ACC112 (cell line): ENCODE results near the gene WSCD2.

Experiments used
- H2AFZ ChIP-seq: fragments of 200-600 bp; sonication (generic); one replicate; pipeline ENCODE4 v1.6.0; 2017; ENCODE audit warnings: antibody characterized with exemption, low read length; ENCODE audit not compliant: unreplicated experiment
- H3K27ac ChIP-seq: fragments of 200-600 bp; sonication (generic); 2 replicates; pipeline ENCODE4 v1.5.1; 2014; ENCODE audit warnings: low read depth, mild to moderate bottlenecking, antibody characterized with exemption, low read length, moderate library complexity
- H3K27me3 ChIP-seq: fragments of 200-600 bp; sonication (generic); 2 replicates; pipeline ENCODE4 v1.6.1; 2014; ENCODE audit warnings: mild to moderate bottlenecking, antibody characterized with exemption, low read length, moderate library complexity, mixed read lengths; ENCODE audit not compliant: insufficient read depth
- H3K36me3 ChIP-seq: fragments of 200-600 bp; sonication (generic); 2 replicates; pipeline ENCODE4 v1.6.1; 2016; ENCODE audit warnings: mild to moderate bottlenecking, antibody characterized with exemption, low read length, moderate library complexity, mixed read lengths; ENCODE audit not compliant: insufficient read depth
- H3K4me1 ChIP-seq: fragments of 200-600 bp; sonication (generic); one replicate; pipeline ENCODE4 v1.6.1; 2016; ENCODE audit warnings: low read length, mixed read lengths; ENCODE audit not compliant: insufficient read depth, unreplicated experiment, control insufficient read depth
- H3K4me3 ChIP-seq: fragments of 200-600 bp; sonication (generic); 2 replicates; pipeline ENCODE4 v1.5.1; 2014; ENCODE audit warnings: mild to moderate bottlenecking, low read depth, low read length
- H3K79me2 ChIP-seq: fragments of 200-600 bp; sonication (generic); one replicate; pipeline ENCODE4 v1.6.0; 2016; ENCODE audit warnings: low read length; ENCODE audit not compliant: control insufficient read depth, unreplicated experiment, insufficient read depth

The WSCD2 gene

DNA sequence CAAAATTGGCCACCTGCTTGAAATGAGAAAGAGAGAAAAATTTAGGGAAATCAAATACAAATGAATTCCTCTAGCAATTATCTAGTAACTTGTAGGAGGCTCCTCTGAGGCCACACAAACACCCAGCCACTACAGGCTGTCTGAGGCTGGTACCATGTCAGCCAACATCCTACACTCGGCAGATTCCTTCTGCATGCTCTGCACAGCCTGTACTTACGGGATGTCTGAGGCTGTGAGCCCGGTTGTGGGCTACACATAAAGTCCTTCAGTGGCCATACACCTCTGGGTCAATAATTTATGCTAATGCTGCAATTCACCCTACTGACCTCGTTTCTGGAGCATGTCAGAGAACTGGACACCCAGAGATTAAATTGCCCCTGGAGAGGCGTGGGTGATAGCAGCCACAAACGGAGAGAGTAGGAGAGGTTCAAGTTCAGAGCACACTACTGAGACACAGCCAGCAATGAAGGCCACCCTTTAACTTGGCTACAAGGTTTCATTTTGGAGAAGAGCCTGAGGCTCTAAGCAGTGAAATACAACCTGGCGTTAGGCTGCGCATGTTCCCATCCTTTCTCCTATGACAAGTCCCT, 28.9 kb downstream of the WSCD2 start:
- peaks cover 11% of the 10 kb centered on the region; the same call in 1 of the 2 replicates for H3K27me3 ChIP-seq
- no peaks in the 10 kb centered on the region for H3K36me3 ChIP-seq
- H3K27ac ChIP-seq: no peak overlapping the region
- H3K4me3 ChIP-seq: no peak overlapping the region
- H3K4me1 ChIP-seq: no peaks in the 10 kb centered on the region
- H2AFZ ChIP-seq: no peak overlapping the region
- H3K79me2 ChIP-seq: no peaks in the 10 kb centered on the region

DNA sequence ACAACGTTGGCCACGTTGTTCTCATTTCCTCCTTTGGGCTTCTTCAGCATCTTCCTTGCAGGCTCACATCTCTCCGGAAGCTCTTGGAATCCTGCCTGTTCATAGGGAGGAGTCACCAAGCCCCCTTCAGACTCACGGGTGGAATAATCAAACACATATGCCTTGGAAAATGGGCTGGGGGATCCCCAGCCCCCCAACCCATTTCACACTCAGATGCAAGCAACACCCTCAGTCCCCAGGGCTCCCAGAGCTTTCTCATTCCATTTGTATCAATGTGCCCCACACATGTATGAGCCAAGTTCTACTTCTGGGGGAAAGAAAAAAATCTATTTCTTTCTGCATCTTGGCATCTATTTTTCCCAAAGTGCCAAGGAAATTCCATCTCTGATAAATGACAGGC, 33.1 kb downstream of the WSCD2 start:
- H3K4me1 ChIP-seq: no peaks in the 10 kb centered on the region
- H3K27me3 ChIP-seq: 0 out of 2 replicates have a peak, but pooled peaks cover 2% of the 10 kb centered on the region
- H2AFZ ChIP-seq: no peak overlapping the region
- H3K27ac ChIP-seq: no peak overlapping the region
- H3K79me2 ChIP-seq: no peaks in the 10 kb centered on the region
- no peak overlapping the region for H3K4me3 ChIP-seq
- H3K36me3 ChIP-seq: no peaks in the 10 kb centered on the region

DNA sequence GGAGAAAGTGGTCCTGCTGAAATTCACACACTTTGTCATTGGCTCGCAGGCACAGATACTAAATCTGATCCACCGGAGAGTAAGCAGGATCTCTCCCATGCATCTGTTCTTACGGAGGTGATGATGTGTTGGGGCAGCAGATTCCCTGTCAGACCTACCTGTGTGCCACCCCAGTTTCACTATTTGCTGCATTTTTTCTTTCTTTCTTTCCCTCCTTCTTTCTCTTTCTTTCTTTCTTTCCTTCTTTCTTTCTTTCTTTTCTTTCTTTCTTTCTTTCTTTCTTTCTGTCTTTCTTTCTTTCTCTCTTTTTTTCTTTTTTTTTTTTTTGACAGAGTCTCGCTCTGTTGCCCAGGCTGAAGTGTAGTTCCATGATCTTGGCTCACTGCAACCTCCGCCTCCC, 37.4 kb downstream of the WSCD2 start:
- H3K27me3 ChIP-seq: peaks cover 8% of the 10 kb centered on the region; the same call in 1 of the 2 replicates
- no peak overlapping the region for H3K27ac ChIP-seq
- no peak overlapping the region for H3K4me3 ChIP-seq
- H3K79me2 ChIP-seq: no peaks in the 10 kb centered on the region
- no peaks in the 10 kb centered on the region for H3K4me1 ChIP-seq
- H3K36me3 ChIP-seq: no peaks in the 10 kb centered on the region
- no peak overlapping the region for H2AFZ ChIP-seq

DNA sequence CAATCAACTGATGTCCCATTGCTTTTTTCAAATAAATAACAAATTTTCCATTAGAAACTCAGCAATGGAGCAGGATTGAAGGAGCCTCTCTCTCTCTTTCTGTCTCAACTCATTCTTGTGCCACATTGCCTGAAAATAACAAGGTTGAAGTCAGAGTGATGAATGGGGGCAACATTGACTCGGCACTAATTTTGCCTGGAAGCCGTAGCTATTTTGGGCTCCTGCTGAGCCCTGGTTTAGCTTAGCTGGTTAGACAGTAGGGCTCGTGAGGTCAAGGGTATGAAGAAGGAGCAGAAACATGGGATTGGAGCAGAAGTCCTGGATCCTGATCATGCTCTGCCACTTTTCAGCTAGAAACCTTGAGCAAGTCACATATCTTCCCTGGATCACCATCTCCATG, 38.9 kb downstream of the WSCD2 start:
- no peaks in the 10 kb centered on the region for H3K79me2 ChIP-seq
- H3K27ac ChIP-seq: no peak overlapping the region
- peaks cover 10% of the 10 kb centered on the region; the same call in 1 of the 2 replicates for H3K27me3 ChIP-seq
- H2AFZ ChIP-seq: no peak overlapping the region
- no peaks in the 10 kb centered on the region for H3K4me1 ChIP-seq
- no peak overlapping the region for H3K4me3 ChIP-seq
- no peaks in the 10 kb centered on the region for H3K36me3 ChIP-seq

DNA sequence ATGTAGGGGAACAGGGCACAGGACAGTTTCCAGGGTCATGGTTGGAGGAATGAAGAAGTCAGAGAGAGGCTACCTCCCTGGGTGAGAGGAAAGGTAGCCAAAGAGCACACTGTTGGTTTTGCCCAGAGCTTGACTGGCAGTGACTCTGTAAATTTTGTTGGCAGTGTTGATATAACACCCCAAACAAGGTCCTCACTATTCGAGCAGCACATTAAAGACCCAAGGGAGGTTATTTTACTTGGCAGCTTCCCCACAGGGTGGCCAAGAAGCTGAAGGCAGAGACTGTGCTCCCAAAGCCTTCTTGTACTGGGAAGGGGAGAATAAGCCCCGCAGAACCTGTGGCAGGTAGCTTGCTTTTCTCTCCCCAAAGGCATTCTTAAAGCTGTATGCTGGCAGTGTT, 40.6 kb downstream of the WSCD2 start:
- peaks cover 10% of the 10 kb centered on the region; the same call in 1 of the 2 replicates for H3K27me3 ChIP-seq
- H2AFZ ChIP-seq: no peak overlapping the region
- H3K4me1 ChIP-seq: no peaks in the 10 kb centered on the region
- no peak overlapping the region for H3K4me3 ChIP-seq
- no peaks in the 10 kb centered on the region for H3K79me2 ChIP-seq
- H3K36me3 ChIP-seq: no peaks in the 10 kb centered on the region
- no peak overlapping the region for H3K27ac ChIP-seq

DNA sequence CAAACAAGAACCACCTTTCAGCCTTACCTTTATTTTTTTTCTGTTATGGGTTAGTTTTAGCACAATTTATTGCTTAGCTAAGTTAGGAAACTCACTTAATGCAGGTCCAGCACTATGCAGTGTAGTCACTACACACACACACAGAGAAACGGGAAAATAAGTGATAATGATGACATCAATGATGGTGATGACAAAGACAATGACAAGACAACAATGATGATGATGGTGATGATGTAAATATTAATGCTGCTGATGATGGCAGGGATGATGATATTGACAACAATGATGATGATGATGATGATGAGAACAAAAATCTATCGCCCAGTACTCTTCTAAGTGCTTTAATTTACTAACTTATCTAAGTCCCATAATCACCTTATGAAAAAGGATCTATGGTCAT, 41.1 kb downstream of the WSCD2 start:
- no peaks in the 10 kb centered on the region for H3K4me1 ChIP-seq
- H3K27me3 ChIP-seq: peaks cover 10% of the 10 kb centered on the region; the same call in 1 of the 2 replicates
- H3K79me2 ChIP-seq: no peaks in the 10 kb centered on the region
- H3K4me3 ChIP-seq: no peak overlapping the region
- H2AFZ ChIP-seq: no peak overlapping the region
- H3K27ac ChIP-seq: no peak overlapping the region
- H3K36me3 ChIP-seq: no peaks in the 10 kb centered on the region

DNA sequence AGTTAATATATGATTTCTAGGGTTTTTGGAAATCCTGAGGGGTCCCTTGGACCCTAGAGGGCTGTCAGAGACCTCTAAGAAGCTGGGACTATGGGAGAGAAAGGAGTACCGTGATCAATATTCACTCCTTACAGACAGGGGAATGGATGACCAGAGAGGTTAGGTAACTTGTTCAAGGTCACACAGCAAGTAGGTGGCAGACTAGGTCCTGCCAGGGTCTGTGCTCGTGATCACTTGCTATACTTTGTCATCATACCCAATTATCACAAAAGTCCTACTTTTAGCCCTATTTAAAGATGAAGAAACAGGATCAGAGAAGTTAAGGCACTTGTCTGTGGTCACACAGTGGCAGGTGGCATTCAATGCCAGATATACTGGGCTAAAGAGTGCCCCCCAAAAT, 42.9 kb downstream of the WSCD2 start:
- peaks cover 10% of the 10 kb centered on the region; the same call in 1 of the 2 replicates for H3K27me3 ChIP-seq
- no peak overlapping the region for H3K4me3 ChIP-seq
- H3K27ac ChIP-seq: no peak overlapping the region
- no peaks in the 10 kb centered on the region for H3K36me3 ChIP-seq
- H2AFZ ChIP-seq: no peak overlapping the region
- H3K4me1 ChIP-seq: no peaks in the 10 kb centered on the region
- H3K79me2 ChIP-seq: no peaks in the 10 kb centered on the region

DNA sequence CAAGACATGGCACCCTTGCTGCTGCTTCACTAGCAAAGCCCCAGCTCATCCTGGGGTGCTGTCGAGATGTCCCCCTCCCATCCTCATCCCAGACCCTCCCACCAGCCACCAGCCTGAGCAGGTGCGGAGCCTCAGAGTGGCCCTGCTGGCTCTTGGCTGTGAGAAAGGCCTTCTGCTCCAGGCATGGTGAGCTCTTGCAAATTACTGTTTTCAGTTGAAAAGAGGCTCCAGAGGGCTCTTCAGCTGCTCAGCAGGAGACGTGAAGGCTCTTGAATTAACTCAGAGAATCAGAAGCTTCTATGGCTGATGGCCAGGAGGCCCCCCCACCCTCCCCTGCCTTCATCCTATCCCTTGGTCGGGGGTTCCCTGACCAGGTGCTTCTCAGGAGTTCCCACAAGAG, 44.1 kb downstream of the WSCD2 start:
- H3K4me3 ChIP-seq: no peak overlapping the region
- H3K79me2 ChIP-seq: no peaks in the 10 kb centered on the region
- no peak overlapping the region for H3K27ac ChIP-seq
- H2AFZ ChIP-seq: no peak overlapping the region
- H3K27me3 ChIP-seq: peaks cover 10% of the 10 kb centered on the region; the same call in 1 of the 2 replicates
- no peaks in the 10 kb centered on the region for H3K36me3 ChIP-seq
- no peaks in the 10 kb centered on the region for H3K4me1 ChIP-seq

DNA sequence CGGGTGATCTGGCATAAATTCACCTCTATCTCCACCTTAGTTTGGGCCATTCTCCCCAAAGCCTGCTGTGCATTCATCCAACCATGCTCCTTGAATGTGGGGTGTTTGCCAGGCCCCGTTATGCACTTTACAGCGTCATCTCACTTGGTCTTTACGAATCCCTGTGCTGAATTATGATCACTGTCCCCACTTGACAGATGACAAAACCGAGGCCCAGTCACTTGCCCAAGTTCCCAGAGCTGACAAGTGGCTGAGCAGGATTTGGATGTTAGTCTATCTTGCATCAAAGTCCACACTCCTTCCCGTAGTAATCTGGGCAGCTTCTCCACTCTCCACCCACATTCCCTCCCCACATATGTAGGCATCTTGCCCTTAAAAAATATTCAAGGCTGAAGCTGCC, 44.8 kb downstream of the WSCD2 start:
- Histone ChIP-seq H3K4me3 (no peak overlapping the region), H3K36me3 (no peaks in the 10 kb centered on the region), H3K27ac (no peak overlapping the region), H3K27me3 (peaks cover 10% of the 10 kb centered on the region; the same call in 1 of the 2 replicates), H3K79me2 (no peaks in the 10 kb centered on the region), H2AFZ (no peak overlapping the region), H3K4me1 (no peaks in the 10 kb centered on the region)

DNA sequence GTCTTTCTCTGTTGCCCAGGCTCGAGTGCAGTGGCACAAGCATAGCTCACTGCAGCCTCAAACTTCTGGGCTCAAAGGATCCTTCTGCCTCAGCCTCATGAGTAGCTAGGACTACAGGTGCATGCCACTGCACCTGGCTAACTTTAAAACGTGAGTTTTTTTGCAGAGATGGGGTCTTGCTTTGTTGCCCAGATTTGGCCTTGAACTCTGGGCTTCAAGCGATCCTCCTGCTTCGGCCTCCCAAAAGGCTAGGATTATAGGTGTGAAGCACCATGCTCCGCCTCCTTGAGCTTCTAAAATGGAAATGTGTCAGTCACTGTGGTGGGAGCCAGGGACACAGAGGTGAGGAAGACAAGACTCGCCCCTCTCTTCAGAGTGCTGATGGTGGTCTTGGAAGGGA, 45.6 kb downstream of the WSCD2 start:
- H2AFZ ChIP-seq: no peak overlapping the region
- no peaks in the 10 kb centered on the region for H3K79me2 ChIP-seq
- H3K36me3 ChIP-seq: no peaks in the 10 kb centered on the region
- no peaks in the 10 kb centered on the region for H3K4me1 ChIP-seq
- no peak overlapping the region for H3K4me3 ChIP-seq
- peaks cover 12% of the 10 kb centered on the region; the same call in 1 of the 2 replicates for H3K27me3 ChIP-seq
- H3K27ac ChIP-seq: no peak overlapping the region

DNA sequence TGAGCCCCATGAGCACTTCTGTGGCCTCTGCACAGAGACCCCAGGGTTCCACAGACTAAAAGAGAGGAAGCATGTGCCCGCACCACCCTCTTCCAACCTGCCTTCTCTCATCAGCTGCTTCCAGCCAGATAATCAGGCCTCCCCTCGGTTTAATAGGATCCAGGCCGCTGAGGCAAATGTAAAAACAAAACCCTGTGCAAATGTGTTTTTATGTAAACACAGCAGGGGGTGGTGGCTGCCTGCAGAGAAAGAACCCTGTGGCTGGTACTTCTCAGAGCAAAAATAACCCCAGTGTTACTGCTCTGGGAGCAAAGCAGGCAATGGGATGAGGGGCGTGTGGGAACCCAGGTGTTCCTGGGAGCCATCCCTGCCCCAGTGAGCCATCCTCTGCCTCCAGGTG, 46.2 kb downstream of the WSCD2 start:
- H3K4me3 ChIP-seq: no peak overlapping the region
- H3K27me3 ChIP-seq: peaks cover 14% of the 10 kb centered on the region; the same call in 1 of the 2 replicates
- no peaks in the 10 kb centered on the region for H3K36me3 ChIP-seq
- H2AFZ ChIP-seq: no peak overlapping the region
- H3K79me2 ChIP-seq: no peaks in the 10 kb centered on the region
- H3K4me1 ChIP-seq: no peaks in the 10 kb centered on the region
- no peak overlapping the region for H3K27ac ChIP-seq
